ENCODE measurements around the gene TTLL13.
"Not testable (repeated sequence)": the region's sequence is repeated elsewhere in the genome, so short reads cannot be mapped to it uniquely, and the experiment has no call there.

Gene TTLL13

GRCh38 chr15:90297021-90297420 lies 47.7 kb downstream of the TTLL13 start:
- ChIA-PET CTCF (no interaction called here), POLR2A (ENCODE audit: low non-redundant PET) (no interaction called here)
- no peak for DNase-seq (ENCODE audit: low spot score)
- no peak for TF ChIP-seq CTCF (conservative IDR thresholded peaks at IDR 0.05; ENCODE audit: low read depth)
- no peak overlapping the region for H3K27ac ChIP-seq

GRCh38 chr15:90300541-90300940 lies 51.2 kb downstream of the TTLL13 start:
- CTCF ChIA-PET: interaction anchor here (0.7 to 1.4 kb wide), 4 partner anchors 74 to 298 kb away, joined by 3 to 5 read pairs (median 4); no protein-coding TSS in a partner anchor
- TF ChIP-seq CTCF (conservative IDR thresholded peaks at IDR 0.05; ENCODE audit: low read depth): no peak
- 0 out of 2 replicates have a peak overlapping the region, but pooled peaks have one; percentile 0 for H3K27ac ChIP-seq
- DNase-seq (ENCODE audit: low spot score): no peak
- POLR2A ChIA-PET (ENCODE audit: low non-redundant PET): no interaction called here

GRCh38 chr15:90300988-90301706 lies 51.8 kb downstream of the TTLL13 start:
- DNase-seq (ENCODE audit: low spot score): peak; percentile 17
- TF ChIP-seq CTCF (conservative IDR thresholded peaks at IDR 0.05; ENCODE audit: low read depth): peak; percentile 86
- H3K27ac ChIP-seq: 0 out of 2 replicates have a peak overlapping the region, but pooled peaks have one; percentile 0
- POLR2A ChIA-PET (ENCODE audit: low non-redundant PET): no interaction called here
- CTCF ChIA-PET: interaction anchor here (0.6 to 3.9 kb wide), 8 partner anchors 8 to 541 kb away, joined by 3 to 11 read pairs (median 4); no protein-coding TSS in a partner anchor

- ChIA-PET CTCF (interaction anchor here (0.6 to 3.9 kb wide), 6 partner anchors 8 to 540 kb away, joined by 3 to 11 read pairs (median 4); no protein-coding TSS in a partner anchor), POLR2A (ENCODE audit: low non-redundant PET) (no interaction called here)
These were observed 52.4 kb downstream of the TTLL13 start for GRCh38 chr15:90301707-90302300.

GRCh38 chr15:90305355-90305754 lies 56.0 kb downstream of the TTLL13 start:
- CTCF ChIA-PET: interaction anchor here (0.7 to 1.6 kb wide), 3 partner anchors 12 to 592 kb away, joined by 3 to 10 read pairs (median 5); no protein-coding TSS in a partner anchor
- DNase-seq (ENCODE audit: low spot score); H3K27ac ChIP-seq; POLR2A ChIA-PET (ENCODE audit: low non-redundant PET): not testable (repeated sequence)

More at GRCh38 chr15:90301707-90302300, 52.4 kb downstream of the TTLL13 start:
- DNase-seq (ENCODE audit: low spot score): no peak
- H3K27ac ChIP-seq: no peak overlapping the region
- TF ChIP-seq CTCF (conservative IDR thresholded peaks at IDR 0.05; ENCODE audit: low read depth): no peak

GRCh38 chr15:90305932-90306331 lies 56.6 kb downstream of the TTLL13 start:
- no peak for DNase-seq (ENCODE audit: low spot score)
- no peak for TF ChIP-seq CTCF (conservative IDR thresholded peaks at IDR 0.05; ENCODE audit: low read depth)
- POLR2A ChIA-PET (ENCODE audit: low non-redundant PET): no interaction called here
- CTCF ChIA-PET: interaction anchor here (0.7 to 1.0 kb wide), 2 partner anchors 13 to 591 kb away, joined by 3 to 5 read pairs; no protein-coding TSS in a partner anchor
- no peak overlapping the region for H3K27ac ChIP-seq

- POLR2A ChIA-PET (ENCODE audit: low non-redundant PET): no interaction called here
- H3K27ac ChIP-seq: no peak overlapping the region
- no peak for DNase-seq (ENCODE audit: low spot score)
- no peak for TF ChIP-seq CTCF (conservative IDR thresholded peaks at IDR 0.05; ENCODE audit: low read depth)
- CTCF ChIA-PET: interaction anchor here (1.4 kb wide), 1 partner anchor 14 kb away, joined by 8 read pairs; no protein-coding TSS in a partner anchor
These were observed 57.2 kb downstream of the TTLL13 start for GRCh38 chr15:90306560-90306959.
